RCC 7860 (cell line): ENCODE results near the gene SYP.

Source experiments
- DNase-seq: peaks from one replicate; pipeline ENCODE4 v3.0.0-alpha.2; 2015; ENCODE audit warnings: low spot score
- FAIRE-seq: peaks from 2 replicates; lab custom pipeline; 2012; peaks lifted over from hg19 to GRCh38; lab: Jason Lieb, UNC

Gene SYP

GRCh38 chrX:49199906-49200771, at the start of gene SYP:
SYP (minus strand) TSS chrX:49200193; CDS start chrX:49200186, 7 bp downstream.
- DNase-seq: peak; percentile 65
- no peak for FAIRE-seq

- DNase-seq (no peak), FAIRE-seq (no peak)
These were observed 49.6 kb upstream of the SYP start for GRCh38 chrX:49249616-49250015.

GRCh38 chrX:49249071-49249470, 49.1 kb upstream of the SYP start:
- FAIRE-seq (no peak), DNase-seq (no peak)

GRCh38 chrX:49247916-49248811, 48.2 kb upstream of the SYP start:
- FAIRE-seq: no peak
- no peak for DNase-seq

- FAIRE-seq: no peak
- no peak for DNase-seq
These were observed 47.4 kb upstream of the SYP start for GRCh38 chrX:49247346-49247745.

GRCh38 chrX:49246541-49246940, 46.5 kb upstream of the SYP start:
- FAIRE-seq: no peak

GRCh38 chrX:49244207-49244606, 44.2 kb upstream of the SYP start:
- no peak for FAIRE-seq
- no peak for DNase-seq

More at GRCh38 chrX:49246541-49246940, 46.5 kb upstream of the SYP start:
- DNase-seq: no peak

- DNase-seq: no peak
- FAIRE-seq: no peak
These were observed 43.2 kb upstream of the SYP start for GRCh38 chrX:49243166-49243565.

GRCh38 chrX:49242545-49243066, 42.6 kb upstream of the SYP start:
- no peak for DNase-seq
- FAIRE-seq: no peak

- no peak for FAIRE-seq
- DNase-seq: no peak
These were observed 38.7 kb upstream of the SYP start for GRCh38 chrX:49238735-49239134.

- no peak for FAIRE-seq
- DNase-seq: no peak
These were observed 37.1 kb upstream of the SYP start for GRCh38 chrX:49237060-49237459.

- FAIRE-seq: no peak
These were observed 34.0 kb upstream of the SYP start for GRCh38 chrX:49233887-49234555.

GRCh38 chrX:49233176-49233575, 33.2 kb upstream of the SYP start, which contains the start of gene CACNA1F:
CACNA1F (minus strand) TSS chrX:49233340; CDS start chrX:49233309, 31 bp downstream.
- no peak for DNase-seq
- no peak for FAIRE-seq

More at GRCh38 chrX:49233887-49234555, 34.0 kb upstream of the SYP start:
- no peak for DNase-seq

- DNase-seq (no peak), FAIRE-seq (no peak)
These were observed 32.5 kb upstream of the SYP start for GRCh38 chrX:49232525-49232924.

- FAIRE-seq: no peak
- DNase-seq: no peak
These were observed 31.5 kb upstream of the SYP start for GRCh38 chrX:49231333-49232000.

GRCh38 chrX:49230500-49231232, 30.7 kb upstream of the SYP start:
- DNase-seq (no peak), FAIRE-seq (no peak)

GRCh38 chrX:49228185-49228584, 28.2 kb upstream of the SYP start:
- no peak for DNase-seq
- no peak for FAIRE-seq

GRCh38 chrX:49227726-49228125, 27.7 kb upstream of the SYP start:
- DNase-seq (no peak), FAIRE-seq (no peak)

- FAIRE-seq: no peak
- no peak for DNase-seq
These were observed 27.0 kb upstream of the SYP start for GRCh38 chrX:49226946-49227345.

GRCh38 chrX:49225858-49226257, 25.9 kb upstream of the SYP start:
- FAIRE-seq: no peak
- DNase-seq: no peak
